HG03558 (cell line): ENCODE results near the gene PSMG1.
"Not testable (repeated sequence)": the region's sequence is repeated elsewhere in the genome, so short reads cannot be mapped to it uniquely, and the experiment has no call there.

Experiments used
- ATAC-seq: cut with Tn5 transposase; IDR thresholded peaks from one replicate; pipeline ENCODE4 v1.9.1; 2021; ENCODE audit warnings: moderate number of reproducible peaks; ENCODE audit not compliant: unreplicated experiment; ENCODE audit errors: extremely low read depth

The PSMG1 gene

DNA sequence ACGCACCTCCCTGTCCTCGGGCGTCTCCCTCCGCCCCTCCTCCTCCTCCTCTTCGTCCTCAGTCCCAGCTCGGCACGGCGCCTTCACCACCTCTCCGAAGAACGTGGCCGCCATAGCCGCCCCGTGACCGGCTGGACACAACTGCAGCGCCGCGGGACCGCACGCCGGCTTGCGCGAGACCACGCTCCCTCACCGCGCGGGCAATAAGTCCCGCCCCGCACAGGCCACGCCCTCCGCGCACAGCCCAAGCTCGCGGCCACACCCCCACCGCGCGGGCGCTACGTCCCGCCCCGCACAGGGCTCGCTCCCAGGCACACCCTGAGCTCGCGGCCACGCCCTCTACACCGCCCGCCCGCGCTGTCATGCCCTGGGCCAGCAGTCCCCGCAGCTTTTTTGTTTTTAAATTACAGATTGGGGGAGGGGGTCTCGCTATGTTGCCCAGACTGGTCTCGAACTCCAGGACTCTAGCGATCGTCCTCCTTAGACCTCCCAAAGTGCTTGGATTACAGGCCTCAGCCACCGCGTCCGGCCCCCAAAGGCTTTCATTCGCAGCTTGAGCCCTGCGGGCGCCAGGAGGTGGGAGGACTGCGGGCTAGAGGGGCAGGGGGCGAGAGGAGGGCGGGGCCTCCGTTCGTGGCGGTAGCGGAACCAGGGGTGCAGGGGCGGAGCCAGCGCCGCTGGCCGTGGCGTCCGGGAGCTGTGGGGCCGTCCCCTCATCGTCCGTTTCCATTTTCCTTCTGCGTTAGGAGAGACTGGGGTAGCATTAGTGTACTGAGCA is at the start of gene PSMG1:
Gene PSMG1 (minus strand): TSS at position 180 of the 778 bp plus-strand sequence. CDS start 66 bp downstream, at position 114.
- peak; percentile 69 for ATAC-seq

GRCh38 chr21:39232861-39233291 is 49.6 kb upstream of the PSMG1 start:
- ATAC-seq = no peak

- no peak for ATAC-seq
Measured at GRCh38 chr21:39224930-39225329, 41.7 kb upstream of the PSMG1 start.

- ATAC-seq = no peak
Measured at GRCh38 chr21:39221997-39222486, 38.8 kb upstream of the PSMG1 start.

- ATAC-seq = no peak
Measured at GRCh38 chr21:39221282-39221996, 38.2 kb upstream of the PSMG1 start.

DNA sequence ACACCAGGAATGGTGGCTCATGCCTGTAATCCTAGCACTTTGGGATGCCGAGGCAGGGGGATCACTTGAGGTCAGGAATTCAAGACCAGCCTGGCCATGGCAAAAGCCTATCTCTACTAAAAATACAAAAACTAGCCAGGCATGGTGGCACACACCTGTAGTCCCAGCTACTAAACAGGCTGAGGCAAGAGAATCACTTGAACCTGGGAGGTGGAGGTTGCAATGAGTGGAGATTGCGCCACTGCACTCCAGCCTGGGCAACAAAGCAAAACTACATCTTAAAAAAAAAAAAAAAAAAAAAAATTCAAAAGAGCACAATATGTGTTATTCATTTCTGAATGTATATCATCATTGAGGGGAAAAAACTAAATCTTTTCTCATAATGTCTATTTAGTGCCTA is 37.6 kb upstream of the PSMG1 start:
- ATAC-seq = not testable (repeated sequence)

- ATAC-seq = no peak
Measured at GRCh38 chr21:39220150-39220549, 36.9 kb upstream of the PSMG1 start.

DNA sequence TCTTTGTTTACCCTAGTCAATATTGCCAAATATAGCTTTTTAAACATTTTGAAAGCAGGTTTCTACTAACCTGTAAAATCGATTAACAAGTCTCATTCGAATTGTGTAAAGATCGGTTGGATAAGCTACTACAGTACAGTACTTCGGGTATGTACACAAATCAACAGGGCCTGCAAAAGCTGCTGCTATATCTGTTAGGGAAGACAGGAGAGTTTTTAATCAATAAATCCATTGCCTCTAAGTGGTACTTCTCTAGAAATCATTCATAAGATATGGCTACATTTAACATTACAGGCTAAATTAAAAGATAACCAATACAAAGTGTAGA is 34.8 kb upstream of the PSMG1 start:
- no peak for ATAC-seq

DNA sequence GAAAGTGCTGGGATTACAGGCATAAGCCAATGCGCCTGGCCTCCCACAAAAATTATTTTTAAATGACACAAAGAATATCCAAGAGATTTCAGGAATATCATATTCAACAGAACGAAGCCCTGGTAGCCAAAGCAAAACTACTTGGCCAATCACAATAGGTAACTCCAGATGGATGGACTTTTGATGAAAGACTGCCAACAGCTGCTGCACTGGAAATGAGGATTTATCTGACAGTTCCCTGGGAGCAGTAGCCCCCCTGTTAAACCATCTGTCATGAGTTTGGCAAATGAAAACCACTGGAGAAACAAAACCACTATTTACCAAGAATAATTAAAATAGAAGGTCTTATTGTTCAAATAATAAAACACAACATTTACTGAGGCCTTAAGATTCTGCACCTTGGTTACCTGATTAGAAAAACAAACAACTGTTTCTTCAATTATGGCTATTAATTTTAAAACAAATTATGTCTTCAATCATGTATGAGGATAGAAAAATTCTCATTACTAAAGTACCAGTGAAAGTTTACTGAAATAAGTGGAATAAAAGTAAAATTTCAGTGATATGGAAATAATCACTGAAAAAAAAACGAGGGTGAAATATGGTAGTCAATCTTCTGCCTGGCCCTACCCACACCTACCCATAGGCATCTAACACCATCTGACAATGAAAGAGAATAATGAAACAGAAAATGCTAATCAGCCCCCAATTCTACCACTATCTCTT is 34.3 kb upstream of the PSMG1 start:
- ATAC-seq = no peak

- ATAC-seq = no peak
Measured at GRCh38 chr21:39216290-39216689, 33.0 kb upstream of the PSMG1 start.

GRCh38 chr21:39215078-39215477 is 31.8 kb upstream of the PSMG1 start:
- ATAC-seq = no peak

- no peak for ATAC-seq
Measured at GRCh38 chr21:39209334-39209688, 26.1 kb upstream of the PSMG1 start.

GRCh38 chr21:39208624-39209333 is 25.5 kb upstream of the PSMG1 start:
- ATAC-seq = no peak

GRCh38 chr21:39204134-39204533 is 20.9 kb upstream of the PSMG1 start:
- no peak for ATAC-seq

DNA sequence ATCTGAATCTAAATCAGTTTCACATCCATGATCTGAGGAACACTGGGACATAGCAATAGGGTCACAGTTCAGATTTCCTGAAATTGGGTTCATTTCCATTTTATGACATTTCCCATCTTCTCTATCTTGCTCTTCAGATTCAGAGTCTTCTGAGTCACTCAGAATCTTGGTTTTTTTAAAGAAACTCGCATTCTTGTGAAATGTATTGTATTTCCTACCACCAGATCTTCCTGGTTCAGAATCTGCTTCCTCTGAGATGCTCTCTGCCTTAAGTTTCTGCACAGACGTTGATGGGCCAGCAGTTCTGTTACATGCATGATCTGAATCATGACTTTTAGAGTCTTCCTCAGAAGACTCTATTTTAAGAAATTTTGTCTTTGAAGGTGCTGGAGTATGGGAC is 15.5 kb upstream of the PSMG1 start:
- ATAC-seq = no peak

DNA sequence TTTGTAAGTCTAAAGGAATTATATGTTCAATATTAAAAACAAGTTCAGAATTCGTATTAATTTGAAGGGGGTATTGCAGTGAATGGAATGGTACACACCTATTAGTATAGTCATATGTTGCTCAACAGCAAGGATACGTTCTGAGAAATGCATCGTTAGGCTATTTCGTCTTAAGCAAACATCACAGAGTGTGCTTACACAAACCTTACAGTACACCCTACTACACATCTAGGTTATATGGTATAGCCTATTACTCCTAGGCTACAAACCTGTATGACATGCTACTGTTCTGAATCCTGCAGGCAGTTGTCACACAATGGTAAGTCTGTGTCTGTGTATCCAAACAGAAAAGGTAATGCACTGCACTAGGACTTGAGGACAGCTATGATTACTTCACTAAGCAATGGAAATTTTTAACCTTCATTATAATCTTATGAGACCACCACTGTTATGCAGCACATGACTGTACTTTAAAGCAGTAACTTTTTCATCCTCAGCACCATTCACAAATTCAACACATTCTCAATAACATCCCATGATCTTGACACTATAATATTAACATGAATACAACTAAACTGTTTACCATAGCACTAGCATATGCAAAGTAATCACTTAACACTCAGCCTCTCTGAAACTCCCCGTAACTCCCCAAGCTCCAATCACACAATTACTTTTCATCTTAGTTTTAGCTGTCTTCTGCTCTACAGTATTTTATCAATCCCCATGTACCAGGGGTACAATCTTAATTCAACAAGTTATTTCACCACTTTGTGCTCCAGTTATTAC is 14.4 kb upstream of the PSMG1 start:
- ATAC-seq = no peak

DNA sequence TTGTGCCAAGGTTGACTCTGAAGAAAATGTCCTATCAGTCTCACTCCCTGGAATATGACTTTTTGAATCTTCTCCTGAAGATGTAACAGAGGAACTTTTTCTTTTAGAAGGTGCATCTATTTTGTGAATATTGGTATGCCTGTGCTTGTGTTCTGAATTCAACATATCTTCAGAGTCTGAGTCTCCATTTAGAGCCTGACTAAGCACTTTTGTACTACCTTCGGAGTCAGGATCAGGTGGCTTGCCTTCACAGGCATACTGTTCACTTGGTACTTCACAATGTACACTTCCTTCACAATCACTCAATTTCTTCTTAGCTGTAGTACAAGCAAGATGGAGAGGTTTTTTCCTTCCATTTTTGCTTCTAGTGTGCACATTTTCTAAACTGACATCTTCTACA is 13.6 kb upstream of the PSMG1 start:
- no peak for ATAC-seq

GRCh38 chr21:39196310-39196709 is 13.1 kb upstream of the PSMG1 start:
- no peak for ATAC-seq

DNA sequence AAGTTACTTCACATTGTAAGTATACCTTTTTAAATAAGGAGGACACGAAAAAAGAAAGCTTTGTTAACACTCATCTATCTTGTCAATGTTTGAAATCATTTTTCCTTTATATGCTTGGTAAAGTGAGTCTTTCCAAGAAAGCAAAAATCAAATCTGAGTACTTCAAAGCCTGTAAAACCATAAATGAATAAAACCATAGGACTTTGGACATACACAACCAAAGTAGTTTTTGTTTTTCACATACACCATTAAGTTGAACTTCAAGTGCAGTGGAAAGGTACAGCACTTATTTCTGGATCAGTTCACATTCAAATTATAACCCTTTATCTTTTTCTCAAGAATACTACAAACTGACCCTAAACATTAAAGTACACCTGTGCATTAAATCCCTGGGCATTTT is 10.1 kb upstream of the PSMG1 start:
- no peak for ATAC-seq
